IPS-11a (cell line): ENCODE measurements around the gene SDHA.
"Not testable (repeated sequence)": the region's sequence is repeated elsewhere in the genome, so short reads cannot be mapped to it uniquely, and the experiment has no call there.

ENCODE experiments used
- H3K4me3 ChIP-seq: one replicate; pipeline ENCODE4 v1.5.1; 2013; ENCODE audit warnings: low read depth, low read length, control low read depth

The SDHA gene

DNA sequence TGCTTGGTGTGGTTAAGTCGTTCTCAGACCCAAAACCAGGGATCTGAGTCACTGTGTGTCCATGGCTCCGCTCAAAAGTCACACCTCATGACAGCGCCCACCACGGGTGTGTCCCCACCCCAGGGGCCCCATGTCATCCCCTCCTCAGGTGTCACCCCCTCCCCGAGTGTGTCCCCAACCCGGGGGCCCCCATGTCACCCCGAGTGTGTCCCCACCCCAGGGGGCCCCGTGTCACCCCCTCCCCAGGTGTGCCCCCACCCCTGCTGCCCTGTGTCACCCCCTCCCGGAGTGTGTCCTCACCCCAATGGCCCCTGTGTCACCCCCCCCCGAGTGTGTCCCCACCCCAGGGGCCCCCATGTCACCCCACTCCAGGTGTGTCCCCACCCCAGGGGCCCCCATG, 21.8 kb upstream of the SDHA start:
- no peak overlapping the region for H3K4me3 ChIP-seq

DNA sequence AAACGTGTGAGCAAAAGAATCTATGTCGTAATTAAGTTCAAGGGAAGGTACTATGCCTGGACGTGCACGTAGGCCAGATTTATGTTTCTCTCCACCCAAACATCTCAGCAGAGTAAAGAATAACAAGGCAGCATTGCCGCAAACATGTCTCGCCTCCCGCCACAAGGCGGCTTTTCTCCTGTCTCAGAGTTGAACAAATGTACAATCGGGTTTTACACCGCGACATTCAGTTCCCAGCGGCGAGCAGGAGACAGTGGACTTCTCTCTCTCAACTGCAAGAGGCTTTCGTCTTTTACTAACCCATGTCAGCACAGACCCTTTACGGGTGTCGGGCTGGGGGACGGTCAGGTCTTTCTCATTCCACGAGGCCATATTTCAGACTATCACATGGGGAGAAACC, 21.1 kb upstream of the SDHA start:
- H3K4me3 ChIP-seq, result not testable (repeated sequence)

DNA sequence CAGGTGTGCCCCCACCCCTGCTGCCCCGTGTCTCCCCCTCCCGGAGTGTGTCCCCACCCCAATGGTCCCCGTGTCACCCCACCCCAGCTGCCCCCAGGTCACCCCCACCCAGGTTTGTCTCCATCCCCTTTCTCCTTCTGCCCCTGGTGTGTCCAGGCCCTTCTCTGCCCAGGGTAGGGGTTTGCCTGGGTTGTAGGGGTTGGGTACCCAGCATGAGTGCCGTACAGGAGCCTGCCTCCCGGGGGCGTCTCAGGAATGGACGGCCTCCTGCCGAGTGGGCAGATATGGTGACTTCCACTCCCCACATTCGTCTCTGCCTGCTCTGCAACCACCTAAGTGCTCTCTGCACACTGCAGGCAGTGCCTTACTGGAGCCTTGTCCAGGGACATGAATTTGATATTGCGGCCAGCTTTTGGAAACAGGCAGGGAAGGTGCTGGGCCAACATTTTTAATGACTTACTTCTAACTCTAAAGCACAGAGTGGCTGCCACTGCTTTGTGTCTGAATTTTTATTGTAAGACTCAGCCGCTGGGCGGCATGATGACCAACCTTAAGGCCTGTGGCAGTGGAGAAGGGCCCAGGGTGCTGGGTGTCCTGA, 20.1 kb upstream of the SDHA start:
- H3K4me3 ChIP-seq, result no peak overlapping the region

DNA sequence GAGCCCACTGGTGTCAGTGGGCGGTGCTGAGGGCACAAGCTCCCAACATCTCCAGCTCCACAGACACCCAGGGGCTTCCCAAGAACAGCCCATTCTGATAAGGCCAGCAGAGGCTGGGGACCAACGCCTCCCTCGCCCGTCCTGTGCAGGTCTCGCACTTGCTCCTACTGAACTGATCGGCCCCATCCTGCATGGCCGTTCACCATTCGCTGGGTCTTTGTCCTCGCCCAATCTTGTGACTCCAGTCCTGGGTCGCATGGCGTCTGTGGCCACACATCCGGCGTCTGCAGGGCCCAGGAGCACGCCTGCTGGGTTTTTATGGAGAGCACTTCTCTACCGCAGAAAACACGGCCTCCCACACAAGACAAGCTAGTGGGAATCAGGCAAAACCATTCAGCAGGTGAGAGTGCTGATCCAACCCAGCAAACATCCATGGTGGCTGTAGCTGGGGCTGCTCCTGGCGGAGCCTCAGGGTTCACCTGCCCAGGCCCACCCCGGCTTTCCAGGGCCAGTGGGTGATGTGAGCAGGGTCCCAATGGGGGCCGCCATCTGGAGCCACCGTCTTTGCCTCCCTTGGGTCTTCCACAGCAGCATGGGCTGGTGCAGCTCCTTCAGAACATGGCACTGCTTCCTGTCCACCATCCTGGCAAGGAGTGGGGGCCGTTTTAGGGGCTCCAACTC, 19.5 kb upstream of the SDHA start:
- no peak overlapping the region for H3K4me3 ChIP-seq

DNA sequence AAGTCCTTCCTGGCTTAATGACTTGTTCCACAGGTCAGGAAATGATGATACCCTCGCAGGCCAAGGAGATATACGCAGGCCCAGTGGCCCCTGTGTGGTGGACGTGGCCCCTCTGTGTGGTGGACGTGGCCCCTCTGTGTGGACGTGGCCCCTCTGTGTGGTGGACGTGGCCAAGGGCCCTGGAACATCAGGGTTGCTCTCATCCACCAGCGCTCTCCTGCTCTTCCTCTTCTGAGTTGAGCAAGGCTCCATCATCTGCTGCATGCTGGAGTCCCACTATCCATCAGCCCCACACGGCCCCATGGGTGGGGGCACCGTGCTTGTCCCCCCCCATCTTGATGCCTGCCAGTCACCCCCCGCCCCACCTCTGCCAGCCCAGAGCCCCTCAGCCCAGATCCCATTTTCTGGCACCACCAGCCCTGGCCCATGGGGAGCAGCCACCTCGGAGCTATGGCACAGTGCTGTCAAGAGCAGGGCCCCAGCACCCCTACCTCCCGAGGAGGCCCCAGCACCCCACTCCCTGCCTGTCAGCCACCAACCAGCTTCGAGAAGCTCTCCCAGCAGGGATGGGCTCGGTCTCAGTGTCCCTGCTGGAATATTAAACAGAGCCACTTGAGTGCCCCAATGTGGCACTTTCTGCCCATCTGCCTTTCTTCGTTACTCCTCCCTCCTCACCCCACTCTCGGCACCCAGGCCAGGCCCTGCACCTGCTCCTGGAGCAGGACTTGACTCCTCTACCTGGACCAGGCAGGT, 18.7 kb upstream of the SDHA start:
- no peak overlapping the region for H3K4me3 ChIP-seq

DNA sequence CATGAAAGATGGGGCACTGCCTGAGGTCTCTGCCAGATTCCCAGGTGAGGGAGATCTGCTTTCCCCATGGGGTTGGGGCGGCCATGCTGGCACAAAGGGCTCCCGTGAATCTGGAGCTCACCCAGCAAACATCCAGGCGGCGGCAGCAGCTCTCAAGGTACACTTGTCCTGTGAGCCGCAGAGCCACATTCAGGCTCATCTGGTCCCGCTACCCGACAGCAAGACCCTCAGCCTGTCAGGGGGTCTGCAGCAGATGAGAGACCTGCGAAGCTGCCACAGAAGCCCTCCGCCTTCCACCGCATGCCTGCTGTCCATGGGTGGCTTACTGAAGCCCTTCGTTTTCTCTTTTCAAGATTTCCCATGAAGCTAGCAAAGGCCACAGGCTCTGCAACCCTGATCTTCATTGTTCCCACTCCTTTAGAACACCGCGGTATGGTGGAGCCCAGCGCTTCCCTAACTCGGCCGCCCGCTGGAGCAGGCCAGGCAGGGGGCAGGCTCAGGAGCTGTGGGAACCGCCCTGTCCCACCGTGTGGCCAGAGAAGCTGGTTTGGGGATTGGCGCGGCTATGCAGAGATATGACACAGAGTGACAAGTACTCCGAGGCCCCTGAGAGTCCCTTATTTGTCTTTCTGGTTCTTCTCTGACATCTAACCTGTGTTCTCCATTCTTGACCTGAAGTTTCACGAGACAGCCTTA, 18.0 kb upstream of the SDHA start:
- no peak overlapping the region for H3K4me3 ChIP-seq

DNA sequence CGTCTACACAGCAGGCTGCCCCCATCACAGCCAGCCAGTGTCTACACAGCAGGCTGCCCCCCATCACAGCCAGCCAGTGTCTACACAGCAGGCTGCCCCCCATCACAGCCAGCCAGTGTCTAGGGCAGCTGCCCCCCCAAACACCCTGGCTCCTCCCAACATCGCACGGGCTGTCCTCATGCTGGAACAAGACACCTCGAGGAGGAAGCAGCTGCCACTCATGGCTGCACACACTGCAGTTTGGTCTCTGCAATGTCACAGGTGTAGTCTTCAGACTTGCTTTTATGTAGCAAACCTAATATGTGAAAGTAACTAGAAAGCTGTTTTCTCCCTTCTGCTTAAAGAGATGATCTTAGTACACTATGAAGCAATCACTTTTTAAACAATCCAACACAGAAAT, 17.1 kb upstream of the SDHA start:
- no peak overlapping the region for H3K4me3 ChIP-seq

DNA sequence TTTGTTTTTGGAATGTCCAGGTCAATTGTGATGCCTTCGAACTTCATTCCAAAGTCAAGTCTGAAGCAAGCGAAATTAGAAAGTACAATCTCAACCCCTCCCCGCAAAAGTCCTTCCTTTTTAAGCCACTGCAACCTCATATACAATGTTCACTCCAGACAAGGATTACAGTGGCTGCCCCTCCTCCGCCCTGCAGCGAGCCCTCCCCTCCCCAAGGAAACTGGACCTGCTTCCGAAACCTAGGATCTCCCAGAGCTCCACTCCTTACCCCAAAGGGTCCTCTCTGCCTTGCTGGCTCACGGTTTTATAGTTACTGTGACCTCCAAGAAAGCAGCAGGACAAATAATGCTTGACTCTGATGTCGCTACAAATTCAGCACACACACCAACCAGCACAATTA, 16.4 kb upstream of the SDHA start:
- no peak overlapping the region for H3K4me3 ChIP-seq

DNA sequence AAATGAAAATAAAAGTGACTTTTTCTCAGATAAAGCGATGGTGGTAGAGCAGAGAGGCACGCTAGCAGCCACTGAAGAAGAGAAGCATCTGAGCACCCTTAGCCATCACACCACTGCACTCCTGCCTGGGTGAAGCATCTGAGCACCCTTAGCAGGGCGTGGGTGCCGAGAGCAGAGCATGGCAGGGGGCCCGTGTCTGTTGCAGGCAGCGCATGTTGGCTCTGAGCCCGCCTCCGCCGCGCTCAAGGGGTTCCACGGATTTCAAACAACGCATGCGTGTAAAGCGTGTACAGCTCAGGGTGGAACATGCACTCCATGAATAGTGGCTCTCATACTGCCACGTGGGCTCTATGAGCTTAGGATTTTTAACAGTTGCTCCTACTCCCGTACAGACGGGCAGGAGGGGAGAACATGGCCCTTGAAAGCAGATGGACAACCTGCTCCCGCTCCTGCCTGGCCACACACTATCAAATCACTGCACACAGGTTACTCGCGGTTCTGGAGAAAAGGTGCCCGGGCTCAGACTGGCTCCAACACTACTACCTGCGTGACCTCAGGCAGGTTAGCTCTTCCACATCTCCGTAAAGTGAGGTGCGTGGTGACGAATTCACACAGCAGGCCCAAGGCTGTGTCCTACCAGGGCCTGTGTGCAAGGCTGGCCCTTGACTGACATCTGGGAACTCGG, 14.7 kb upstream of the SDHA start:
- no peak overlapping the region for H3K4me3 ChIP-seq

DNA sequence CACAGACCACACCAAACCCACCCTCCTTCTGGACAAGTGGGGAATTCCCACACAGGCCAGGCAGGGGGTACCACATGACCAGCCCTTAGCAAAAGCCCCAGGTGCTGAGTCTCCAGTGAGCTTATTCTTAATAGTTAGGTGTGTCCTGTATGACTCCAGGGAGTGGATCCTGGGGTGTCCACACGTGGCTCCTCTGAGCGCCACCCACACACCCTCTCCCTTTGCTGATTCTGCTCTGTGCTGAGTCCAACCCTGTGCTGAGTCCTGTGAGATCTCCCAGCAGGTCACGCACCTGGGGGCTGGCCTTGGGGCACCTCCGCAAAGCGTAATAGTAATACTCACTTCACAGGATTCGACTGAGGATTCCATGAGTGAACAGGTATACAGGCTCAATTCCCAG, 14.1 kb upstream of the SDHA start:
- no peak overlapping the region for H3K4me3 ChIP-seq

DNA sequence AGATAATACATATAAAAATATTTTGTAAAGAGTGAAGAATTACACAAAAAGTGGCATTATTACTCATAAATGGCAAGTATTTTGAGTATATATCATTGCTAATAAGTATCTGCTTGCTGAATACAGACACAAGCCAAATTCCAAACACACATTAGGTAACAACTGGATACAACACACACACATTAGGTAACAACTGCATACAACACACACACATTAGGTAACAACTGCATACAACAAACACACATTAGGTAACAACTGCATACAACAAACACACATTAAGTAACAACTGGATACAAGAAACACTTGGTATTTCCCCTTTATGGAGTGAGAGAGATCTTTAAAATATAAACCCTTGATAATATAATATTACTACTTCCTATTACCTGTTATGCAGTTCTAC, 13.7 kb upstream of the SDHA start:
- H3K4me3 ChIP-seq, result no peak overlapping the region

DNA sequence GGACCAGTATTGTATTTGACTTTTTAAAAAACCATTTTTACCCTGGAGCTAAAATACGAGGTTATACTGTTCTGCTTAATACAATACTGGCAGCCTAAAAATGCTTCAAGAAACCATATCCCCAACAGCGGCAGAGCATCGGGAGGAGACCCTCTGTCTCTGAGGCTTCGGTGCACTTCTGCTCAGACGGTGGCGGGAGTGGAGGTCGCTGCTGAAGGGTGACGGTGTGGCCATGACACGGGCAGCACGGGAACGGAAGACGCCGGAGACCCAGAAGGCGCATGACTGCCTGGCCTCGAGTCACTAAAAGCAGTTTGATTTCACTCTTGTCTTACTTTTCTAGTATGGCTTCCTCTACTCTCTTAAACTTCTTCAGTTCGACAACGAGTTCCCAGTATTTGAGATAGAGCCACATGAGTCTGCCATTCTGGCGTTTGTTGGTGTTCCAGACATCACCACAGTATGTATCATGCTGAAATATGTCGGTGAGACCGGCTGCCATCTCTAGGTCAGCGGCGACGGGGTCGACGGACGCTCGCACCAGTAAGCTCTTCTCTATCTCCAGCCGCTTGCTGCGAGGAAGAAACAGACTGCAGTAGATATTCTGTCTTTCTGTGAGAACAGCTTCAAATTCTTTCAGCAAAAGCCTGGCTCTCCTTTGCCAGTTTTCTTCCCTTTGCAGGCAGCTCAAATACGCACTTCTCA, 13.0 kb upstream of the SDHA start:
- no peak overlapping the region for H3K4me3 ChIP-seq

DNA sequence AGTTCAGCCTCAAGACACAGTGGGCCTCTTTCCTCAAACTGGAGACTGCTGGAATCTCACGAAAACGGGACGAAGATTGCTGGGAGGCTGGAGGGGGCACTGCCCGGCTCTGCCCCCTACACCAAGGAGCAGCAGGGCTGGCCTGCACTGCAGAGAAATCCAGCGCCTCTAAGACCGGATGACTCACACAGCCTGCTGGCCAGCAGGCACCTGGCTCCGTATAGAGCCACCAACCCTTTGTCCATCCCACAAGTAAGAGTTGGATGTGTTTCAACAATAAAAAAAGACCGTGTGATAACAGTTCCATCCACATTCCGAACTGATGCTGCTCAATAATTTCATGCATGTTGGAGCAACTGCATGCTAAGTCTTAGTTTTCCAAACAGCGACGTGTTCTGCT, 11.7 kb upstream of the SDHA start:
- no peak overlapping the region for H3K4me3 ChIP-seq

DNA sequence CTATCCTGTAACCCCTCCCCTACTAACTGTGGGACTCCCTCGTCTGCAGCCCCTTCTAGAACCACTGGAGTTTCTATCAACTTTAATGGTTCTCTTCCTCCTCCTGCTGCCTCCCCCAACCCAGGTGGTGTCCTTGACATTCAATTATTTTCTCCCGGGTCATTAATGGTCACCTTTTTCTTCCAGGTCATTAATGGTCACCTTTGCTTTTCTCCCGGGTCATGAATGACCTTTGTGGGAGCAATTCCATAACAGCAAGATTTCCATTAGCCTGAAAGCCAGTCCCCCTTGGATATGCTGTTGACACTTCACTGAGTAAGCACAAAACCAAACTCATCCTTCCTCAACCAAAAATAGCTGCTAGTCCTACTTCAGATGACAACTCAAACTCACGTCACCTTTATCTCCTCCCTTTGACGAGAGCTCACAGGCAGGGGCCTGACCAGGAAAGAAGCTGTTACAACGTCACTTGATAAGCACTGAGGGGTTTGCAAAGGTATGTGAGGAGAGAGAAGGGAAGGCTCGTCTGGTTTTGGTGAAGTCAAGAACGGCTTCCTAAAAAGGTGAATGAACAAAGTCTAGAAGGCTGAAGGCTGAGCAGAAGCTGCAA, 11.1 kb upstream of the SDHA start:
- no peak overlapping the region for H3K4me3 ChIP-seq

DNA sequence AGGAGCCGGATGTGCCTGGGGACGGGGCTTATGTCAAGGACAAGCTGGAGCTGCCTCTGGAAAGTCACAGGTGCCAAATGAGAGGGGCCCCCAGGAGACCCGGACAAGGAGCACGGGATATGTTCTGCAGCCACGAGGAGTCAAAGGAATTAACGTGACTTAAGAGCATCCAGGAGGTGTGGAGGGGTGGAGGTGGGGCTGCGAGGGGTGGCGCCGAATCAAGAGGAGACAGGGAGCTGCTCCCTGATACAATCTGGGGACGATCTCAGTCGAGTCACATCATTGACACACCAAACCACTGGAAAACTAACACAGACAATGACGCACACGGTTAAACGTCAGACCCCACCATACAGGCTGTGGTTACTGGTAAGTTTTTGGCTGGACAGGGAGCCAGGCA, 10.5 kb upstream of the SDHA start:
- no peak overlapping the region for H3K4me3 ChIP-seq

DNA sequence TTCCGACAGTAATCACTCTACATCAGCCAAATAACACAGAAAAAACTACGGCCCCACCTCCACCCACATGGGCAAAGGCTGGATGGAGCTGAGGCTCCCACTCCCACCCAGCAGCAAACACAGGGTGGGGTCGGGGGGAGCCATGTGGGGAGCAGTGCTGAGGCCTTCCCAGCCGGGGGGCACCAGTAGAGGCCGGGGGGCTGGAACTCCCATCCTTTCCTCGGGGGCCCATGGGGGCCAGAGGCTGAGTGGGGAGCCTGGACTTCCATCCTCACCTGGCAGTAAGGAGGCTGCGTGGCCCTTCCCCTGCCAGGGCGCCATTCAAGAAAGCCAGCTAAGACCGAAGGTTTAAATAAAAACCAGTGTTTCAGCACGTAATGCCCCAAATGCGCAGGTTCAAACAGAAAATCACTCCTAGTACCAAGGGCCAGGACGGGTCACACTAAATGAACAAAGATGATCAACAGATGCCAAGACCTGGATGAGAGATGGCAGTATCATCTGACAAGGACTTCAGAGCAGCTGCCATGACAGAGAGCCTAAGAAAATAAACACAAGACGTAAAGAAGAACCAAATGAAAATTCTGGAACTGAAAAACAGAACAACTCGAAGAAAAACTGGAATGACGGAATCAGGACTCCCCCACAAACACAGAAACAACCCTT, 9.5 kb upstream of the SDHA start:
- H3K4me3 ChIP-seq, result no peak overlapping the region

DNA sequence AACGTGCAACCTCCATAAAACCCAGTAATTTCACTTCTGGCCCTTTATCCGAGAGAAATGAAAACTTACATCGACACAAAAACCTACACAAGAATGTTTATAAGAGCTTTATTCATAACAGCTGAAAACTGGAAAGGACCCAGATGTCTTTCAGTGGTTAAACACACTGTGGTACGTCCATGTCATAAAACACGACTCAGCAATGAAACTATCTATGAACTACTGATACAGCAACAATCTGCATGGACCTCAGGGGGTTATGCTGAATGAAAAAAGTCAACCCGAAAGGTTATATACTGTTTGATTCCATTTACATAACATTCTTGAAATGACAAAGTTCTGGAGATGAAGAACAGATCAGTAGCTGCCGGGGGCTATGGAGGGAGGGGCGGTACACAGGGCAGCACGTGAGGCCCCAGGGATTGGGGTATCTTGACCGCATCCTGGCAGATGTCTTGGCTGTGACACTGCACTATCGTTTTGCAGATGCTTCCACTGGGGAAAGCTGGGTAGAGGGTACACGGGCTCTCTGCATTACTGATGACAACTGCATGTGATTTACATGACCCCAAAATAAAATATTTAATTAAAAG, 4.2 kb upstream of the SDHA start:
- no peak overlapping the region for H3K4me3 ChIP-seq

DNA sequence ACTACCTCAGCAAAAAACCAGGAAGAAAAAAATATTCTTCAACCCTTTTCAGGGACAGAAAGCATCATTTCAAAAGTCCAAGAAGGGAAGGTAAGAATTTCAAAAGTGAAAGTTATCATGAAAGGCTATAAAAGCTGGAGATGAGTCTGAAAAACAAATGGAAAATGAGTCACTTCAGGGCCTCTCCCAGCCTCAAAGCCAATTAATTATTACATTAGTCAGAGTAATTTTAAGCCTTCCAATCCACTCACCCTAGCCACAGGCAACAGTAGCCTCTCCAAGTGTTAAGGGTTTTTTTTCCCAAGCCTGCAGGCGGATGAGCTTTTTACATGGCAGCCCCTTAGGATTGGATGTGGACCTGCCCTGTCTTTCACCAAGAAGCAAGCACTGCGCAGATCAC, 2.9 kb upstream of the SDHA start:
- not testable (repeated sequence) for H3K4me3 ChIP-seq

DNA sequence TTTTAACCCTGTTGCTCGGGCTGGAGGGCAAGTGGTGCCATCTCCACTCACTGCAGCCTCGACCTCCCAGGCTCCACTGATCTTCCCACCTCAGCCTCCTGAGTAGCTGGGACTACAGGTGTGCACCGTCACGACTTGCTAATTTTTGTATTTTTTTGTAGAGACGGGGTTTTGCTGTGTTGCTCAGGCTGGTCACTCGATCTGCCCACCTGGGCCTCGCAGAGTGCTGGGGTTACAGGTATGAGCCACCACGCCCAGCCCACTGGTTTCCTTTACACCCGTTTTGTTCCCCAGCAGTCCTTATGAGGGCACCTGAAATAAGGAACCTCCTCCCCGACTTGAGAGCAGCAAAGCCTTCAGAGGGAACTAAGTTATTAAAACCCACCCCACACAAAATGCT, 2.0 kb upstream of the SDHA start:
- H3K4me3 ChIP-seq, result not testable (repeated sequence)
